PC-9 (cell line): ENCODE data around the gene CTSL. TPM values are rescaled to one million over a fixed set of nuclear protein-coding genes. Genes with fewer than 3 reads are reported as not detected.

Experiments
- Bru-seq: library from RNA; stranded (reverse); fragments of 400-500 nt; gene quantifications from one replicate; lab custom pipeline; 2021; lab: Mats Ljungman, UMichigan
- BruChase-seq, 2 experiments: library from RNA; stranded (reverse); fragments of 400-500 nt; gene quantifications; one replicate each; lab custom pipeline; 2021; lab: Mats Ljungman, UMichigan
- BruUV-seq: library from RNA; stranded (reverse); fragments of 400-500 nt; replicated peaks from 2 replicates; lab custom pipeline; 2021; lab: Mats Ljungman, UMichigan
- CTCF ChIA-PET: fragments of 300-600 bp; sonication (Branson Sonifier 250); formaldehyde crosslinking; loops from one replicate; lab custom pipeline; 2022; ENCODE audit warnings: antibody characterized with exemption; lab: Charles Lee
- POLR2A ChIA-PET: fragments of 300-600 bp; sonication (Branson Sonifier 250); formaldehyde crosslinking; loops from one replicate; lab custom pipeline; 2022; ENCODE audit warnings: antibody characterized with exemption; ENCODE audit not compliant: unreplicated experiment; lab: Charles Lee
- DNase-seq, 2 experiments: peaks; one replicate each; pipeline versions ENCODE4 v3.0.0 to v3.0.0-alpha.2; 2015 to 2022; ENCODE audit warnings: mixed read lengths in 1 of 2
- H2AFZ ChIP-seq: fragments of 200-600 bp; sonication (generic); 2 replicates; pipeline ENCODE4 v1.8.1; 2017; ENCODE audit warnings: antibody characterized with exemption
- H3F3A ChIP-seq: fragments of 200-600 bp; sonication (generic); 2 replicates; pipeline ENCODE4 v1.8.1; 2017; ENCODE audit warnings: antibody characterized with exemption, mild to moderate bottlenecking, low read depth; ENCODE audit not compliant: insufficient read depth
- H3K27ac ChIP-seq: fragments of 200-600 bp; sonication (generic); 2 replicates; pipeline ENCODE4 v1.6.1; 2016; ENCODE audit warnings: mixed run types
- H3K27me3 ChIP-seq: fragments of 200-600 bp; sonication (generic); 2 replicates; pipeline ENCODE4 v1.6.1; 2016; ENCODE audit warnings: low read depth, mixed run types; ENCODE audit not compliant: insufficient read depth
- H3K36me3 ChIP-seq: fragments of 200-600 bp; sonication (generic); 2 replicates; pipeline ENCODE4 v1.6.1; 2016; ENCODE audit warnings: low read depth, mixed run types
- H3K4me1 ChIP-seq: fragments of 200-600 bp; sonication (generic); replicated peaks from 2 replicates; pipeline ENCODE4 v1.6.1; 2016; ENCODE audit warnings: mixed run types; ENCODE audit not compliant: insufficient read depth
- H3K4me2 ChIP-seq: fragments of 200-600 bp; sonication (generic); 2 replicates; pipeline ENCODE4 v1.6.1; 2017; ENCODE audit warnings: mixed run types
- H3K4me3 ChIP-seq: fragments of 200-600 bp; sonication (generic); 2 replicates; pipeline ENCODE4 v1.6.1; 2016; ENCODE audit warnings: mixed run types
- H3K79me2 ChIP-seq: fragments of 200-600 bp; sonication (generic); 2 replicates; pipeline ENCODE4 v1.6.1; 2017; ENCODE audit warnings: low read depth, mixed run types
- H3K9me2 ChIP-seq: fragments of 200-600 bp; sonication (generic); 2 replicates; pipeline ENCODE4 v1.8.1; 2017; ENCODE audit warnings: mild to moderate bottlenecking; ENCODE audit not compliant: insufficient read depth
- H3K9me3 ChIP-seq: fragments of 200-600 bp; sonication (generic); 2 replicates; pipeline ENCODE4 v1.8.1; 2016; ENCODE audit warnings: low read depth; ENCODE audit not compliant: insufficient read depth
- H4K20me1 ChIP-seq: fragments of 200-600 bp; sonication (generic); 2 replicates; pipeline ENCODE4 v1.8.1; 2017; ENCODE audit not compliant: insufficient read depth
- CTCF ChIP-seq: fragments of 200-600 bp; sonication (generic); conservative IDR thresholded peaks from 2 replicates; pipeline ENCODE4 v1.6.1; 2017; ENCODE audit warnings: mixed run types, antibody characterized with exemption, mild to moderate bottlenecking, moderate library complexity
- EZH2 ChIP-seq: fragments of 200-600 bp; sonication (generic); IDR thresholded peaks from 2 replicates; pipeline ENCODE4 v1.8.0; 2017; ENCODE audit warnings: antibody characterized with exemption, low read depth
- intact Hi-C: fragments of 100-400 bp; cut with micrococcal nuclease; formaldehyde crosslinking; loops from one replicate; pipeline ENCODE4 v1.10.0; 2022; ENCODE audit not compliant: unreplicated experiment
- long read RNA-seq: library from polyadenylated mRNA; stranded (forward); transcript quantifications from one replicate; pipeline ENCODE4 v2.0.0, GENCODE V29; 2022
- total RNA-seq: library from RNA; stranded (reverse); gene quantifications from 2 replicates; pipeline ENCODE4 v1.2.3, GENCODE V29; 2021

The CTSL gene
- total RNA-seq (82.6 and 105 TPM in 2 replicates), Bru-seq, nascent RNA (percentile 69 among the genes with signal in this experiment), BruChase-seq, experiment 1, labeled RNA remaining after a 2-hour chase (percentile 86 among the genes with signal in this experiment), BruChase-seq, experiment 2, labeled RNA remaining after a 6-hour chase (percentile 92 among the genes with signal in this experiment)
- long read RNA-seq, transcript CTSL-201 (8 exons, 1,436 nt): major isoform, 62 of 372 reads
- long read RNA-seq, transcript CTSL-203 (8 exons, 2,177 nt): minor isoform, 51 of 372 reads
- long read RNA-seq, partial matches to known transcripts: 199 of 372 reads
- long read RNA-seq, other reads (novel, unspliced or antisense): 60 of 372 reads

GRCh38 chr9:87725900-87726709, at the start of gene CTSL:
TSS of gene CTSL (plus strand) at chr9:87726119. CDS start at chr9:87727604, 1,485 bp downstream.
- DNase-seq: peak; percentile 75 to 80
- BruUV-seq: no TSS peak
- POLR2A ChIA-PET: interaction anchor here (0.6 to 1.1 kb wide), 6 partner anchors 12 to 226 kb away, joined by 3 to 13 read pairs (median 7); no protein-coding TSS in a partner anchor

GRCh38 chr9:87676976-87677775, 48.7 kb upstream of the CTSL start:
- Histone ChIP-seq H3K36me3 (no peaks in the 10 kb centered on the region), H3F3A (no peaks in the 10 kb centered on the region), H3K4me3 (no peak overlapping the region), H3K9me3 (no peaks in the 10 kb centered on the region), H3K79me2 (no peaks in the 10 kb centered on the region), H3K27me3 (no peaks in the 10 kb centered on the region), H3K9me2 (no peaks in the 10 kb centered on the region), H3K4me1 (no peaks in the 10 kb centered on the region), H3K27ac (no peak overlapping the region), H2AFZ (no peak overlapping the region), H4K20me1 (no peaks in the 10 kb centered on the region), H3K4me2 (no peak overlapping the region)
- BruUV-seq: no TSS peak
- CTCF ChIA-PET: interaction anchor here (0.6 kb wide), 2 partner anchors 340 to 622 kb away, joined by 3 read pairs; no protein-coding TSS in a partner anchor
- POLR2A ChIA-PET: no interaction called here
- intact Hi-C loops: no loop called here
- TF ChIP-seq CTCF (no peak), EZH2 (no peak)
- no peak for DNase-seq

More at GRCh38 chr9:87725900-87726709, at the start of gene CTSL:
- Histone ChIP-seq H3F3A (peaks cover 14% of the 10 kb centered on the region), H3K79me2 (peaks cover 21% of the 10 kb centered on the region), H3K4me2 (peak within 1 kb of the TSS; percentile 66), H3K27me3 (no peaks in the 10 kb centered on the region), H3K4me1 (peaks cover 22% of the 10 kb centered on the region), H3K4me3 (peak within 1 kb of the TSS; percentile 59), H3K9me2 (peaks cover 7% of the 10 kb centered on the region; the same call in 1 of the 2 replicates), H4K20me1 (no peaks in the 10 kb centered on the region), H3K27ac (peak within 1 kb of the TSS; percentile 73), H2AFZ (peak within 1 kb of the TSS; percentile 78), H3K36me3 (peaks cover 35% of the 10 kb centered on the region), H3K9me3 (no peaks in the 10 kb centered on the region)
- no peak for TF ChIP-seq EZH2
- peak; percentile 53 for TF ChIP-seq CTCF
- intact Hi-C loops: loop anchor here (1.0 kb wide), 3 partner anchors 40 to 86 kb away; no protein-coding TSS in a partner anchor
- CTCF ChIA-PET: interaction anchor here (0.6 to 1.4 kb wide), 6 partner anchors 11 to 252 kb away, joined by 3 to 6 read pairs (median 4); no protein-coding TSS in a partner anchor
